NCI-H82 treated with DMSO at 0.1 percent for 48 hours (cell line): ENCODE measurements around the gene ZC3H8.
"Not testable (repeated sequence)": the region's sequence is repeated elsewhere in the genome, so short reads cannot be mapped to it uniquely, and the experiment has no call there.

Source experiments
- DNase-seq: peaks from one replicate; lab custom pipeline; 2025; ENCODE audit not compliant: unreplicated experiment; lab: John Stamatoyannopoulos, UW

The ZC3H8 gene

DNA sequence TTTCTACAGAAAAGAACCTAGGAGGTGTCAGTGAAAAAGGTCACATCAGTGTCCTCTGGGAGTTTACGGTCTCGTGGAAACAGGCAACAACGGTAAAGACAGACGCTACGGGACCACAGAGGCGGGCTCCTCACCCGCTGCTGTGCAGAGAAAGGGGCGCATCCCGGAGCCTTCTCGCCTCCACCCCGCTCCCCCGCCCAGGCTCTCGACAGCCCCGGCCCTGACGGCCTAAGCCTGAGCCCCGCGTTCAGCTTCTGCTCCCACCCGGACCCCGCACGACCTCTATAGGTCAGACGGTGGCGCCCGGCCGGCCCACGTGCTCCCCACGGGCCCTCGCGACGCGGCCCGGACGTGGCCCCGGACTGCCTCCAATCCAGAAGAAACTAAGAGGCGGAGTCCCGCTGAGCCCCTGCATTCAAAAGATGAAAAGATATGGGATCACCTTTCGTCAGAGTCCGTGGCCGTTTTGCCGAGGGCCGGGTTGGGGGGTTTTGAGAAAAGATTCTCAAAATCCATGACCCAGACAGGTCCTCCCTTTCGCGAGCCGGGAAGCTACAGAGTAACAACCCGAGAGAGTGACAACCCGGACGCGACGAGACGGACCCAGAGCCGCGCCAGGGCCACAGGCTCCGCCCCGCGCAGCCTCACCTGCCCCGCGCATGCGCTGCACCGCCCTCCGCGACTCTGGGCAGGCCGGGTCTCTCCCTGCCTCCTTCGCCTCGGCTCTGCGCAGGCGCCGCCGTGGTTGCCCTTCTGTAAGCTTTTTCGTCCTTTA is at the start of gene ZC3H8:
Gene ZC3H8, minus strand, starts transcription at position 577 of the 775 bp plus-strand sequence. Its CDS starts 61 bp downstream, at position 516.
- DNase-seq = peak; percentile 80

DNA sequence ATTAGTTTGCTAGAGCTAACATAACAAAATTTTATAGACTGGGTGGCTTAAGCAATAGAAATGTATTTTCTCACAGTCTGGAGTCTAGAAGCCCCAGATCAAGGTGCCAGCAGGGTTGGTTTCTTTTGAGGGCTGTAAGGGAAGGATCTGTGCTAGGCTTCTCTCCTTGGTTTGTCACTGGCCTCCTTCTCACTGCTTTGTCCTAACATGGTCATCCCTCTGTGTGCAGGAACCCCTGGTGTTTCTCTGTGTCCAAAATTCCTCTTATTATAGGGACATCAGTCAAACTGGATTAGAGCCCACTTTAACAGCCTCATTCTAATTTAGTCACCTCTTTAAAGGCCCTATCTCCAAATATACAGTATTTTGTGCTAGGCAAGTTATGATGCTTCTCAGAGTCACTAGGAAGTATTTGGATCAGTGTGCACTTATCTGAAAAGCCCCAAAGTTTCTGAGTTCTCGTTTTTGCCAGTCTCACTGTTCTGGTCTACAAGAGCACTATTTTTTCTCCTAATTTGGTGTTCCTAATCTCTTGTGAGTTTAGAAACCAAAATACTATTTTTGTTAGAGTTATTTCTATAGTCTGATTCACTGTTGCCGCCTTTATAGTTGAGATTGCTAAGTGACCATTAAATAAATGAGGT is 49.6 kb upstream of the ZC3H8 start:
- DNase-seq = no peak

- no peak for DNase-seq
Measured at GRCh38 chr2:112301973-112302372, 47.1 kb upstream of the ZC3H8 start.

GRCh38 chr2:112301171-112301584 is 46.3 kb upstream of the ZC3H8 start:
- DNase-seq = no peak

GRCh38 chr2:112296407-112296806 is 41.6 kb upstream of the ZC3H8 start:
- DNase-seq = no peak

DNA sequence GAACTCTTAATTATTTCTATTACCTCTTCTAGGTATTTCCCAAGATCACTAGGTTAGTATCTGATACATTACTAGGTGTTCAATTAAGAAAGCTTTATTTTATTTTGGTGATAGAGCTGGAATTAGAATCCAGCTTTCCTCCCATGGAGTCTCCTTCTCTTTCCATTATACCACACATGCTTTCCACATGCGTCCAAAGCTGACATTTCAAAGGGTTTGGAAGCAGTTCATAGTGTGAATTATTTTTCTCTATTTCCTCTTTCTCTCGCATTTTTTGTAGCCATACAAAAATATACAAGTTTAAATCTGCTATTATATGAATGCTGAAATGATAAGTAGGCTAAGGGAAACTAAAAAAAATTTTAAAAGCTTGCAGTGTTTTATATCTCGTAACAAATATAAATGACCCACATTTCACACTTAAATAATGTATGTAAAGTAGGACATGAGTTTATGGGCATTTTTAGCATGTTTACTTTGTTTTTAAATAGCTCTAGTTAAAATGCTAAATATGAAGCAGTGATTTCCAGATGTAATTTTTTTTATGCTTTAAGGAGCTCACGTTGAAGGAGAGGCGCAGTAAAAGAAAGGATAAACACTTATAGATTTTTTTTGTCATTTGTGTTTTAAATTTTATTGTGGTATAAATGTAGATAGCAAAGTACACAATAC is 40.7 kb upstream of the ZC3H8 start:
- no peak for DNase-seq

- DNase-seq = no peak
Measured at GRCh38 chr2:112293636-112294401, 39.0 kb upstream of the ZC3H8 start.

DNA sequence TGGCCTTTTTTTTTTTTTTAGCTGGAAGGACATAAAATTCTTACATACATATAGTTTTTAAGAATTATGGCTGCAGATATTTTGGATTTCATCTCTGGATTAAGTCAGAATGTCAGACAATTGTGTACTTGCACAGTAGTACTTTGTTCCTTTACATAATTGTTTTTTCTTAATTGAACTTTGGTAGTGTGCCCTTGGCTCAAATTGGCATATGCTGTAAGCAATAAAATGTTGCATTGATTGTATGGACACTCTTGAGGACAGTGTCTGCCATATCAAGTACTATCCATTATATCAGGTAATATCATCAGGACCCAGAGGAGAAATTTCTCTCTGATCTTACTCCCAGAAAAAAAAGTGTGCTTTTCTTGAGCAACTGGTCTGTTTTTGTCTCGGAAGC is 35.8 kb upstream of the ZC3H8 start:
- no peak for DNase-seq

DNA sequence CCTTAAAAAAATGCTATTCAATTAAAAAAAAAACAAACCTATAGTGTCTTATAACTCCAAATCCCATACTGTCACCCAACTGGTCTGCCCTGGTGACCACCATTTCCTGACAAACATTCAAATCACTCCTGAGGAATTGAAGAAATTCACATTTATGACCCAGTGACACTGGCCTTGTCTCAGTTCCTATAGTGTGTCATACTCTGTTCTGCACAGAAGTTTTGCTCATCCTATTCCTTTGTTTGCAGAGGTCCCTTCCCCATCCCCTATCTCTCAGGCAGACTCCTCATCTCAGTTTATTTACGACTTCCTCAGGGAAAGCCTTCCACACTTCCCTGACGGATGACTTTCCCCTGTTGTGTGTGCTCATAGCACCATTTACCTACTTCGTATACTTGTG is 35.2 kb upstream of the ZC3H8 start:
- no peak for DNase-seq

DNA sequence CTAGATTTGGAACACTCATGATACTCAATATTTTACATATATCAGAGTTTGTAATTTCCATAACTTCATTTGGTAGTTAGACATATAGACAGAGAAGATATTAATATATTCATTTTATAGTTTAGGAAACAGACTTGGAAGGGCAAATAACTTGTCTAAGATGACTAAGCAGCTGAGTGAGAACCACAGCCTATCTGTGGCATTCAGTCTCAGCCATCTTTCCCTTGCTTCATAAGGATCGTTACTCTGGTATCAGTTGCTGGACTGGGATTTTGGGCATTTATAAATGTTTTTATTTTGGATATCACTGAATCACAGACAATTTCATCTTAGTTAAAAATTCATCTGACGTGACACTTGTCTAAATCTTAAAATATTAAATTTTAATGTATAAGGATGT is 28.7 kb upstream of the ZC3H8 start:
- DNase-seq = not testable (repeated sequence)

DNA sequence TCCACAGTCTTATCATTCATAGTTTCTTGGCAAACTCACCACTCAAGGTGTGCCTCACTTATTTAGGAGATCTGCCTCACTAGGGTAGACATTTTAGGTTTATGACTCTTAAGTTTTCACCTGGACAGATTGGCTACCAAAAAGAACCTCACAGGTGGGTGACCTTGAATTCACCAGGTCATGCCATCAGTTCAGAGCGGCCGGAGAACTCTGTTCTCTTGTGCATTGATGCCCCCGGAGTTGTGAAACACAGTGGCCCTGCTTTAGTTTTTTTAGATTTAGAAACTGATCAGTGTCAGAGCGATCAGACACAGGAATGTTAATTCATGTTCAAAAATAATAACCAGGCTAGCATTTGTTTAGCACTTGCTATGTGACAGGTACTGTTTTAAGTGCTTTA is 27.2 kb upstream of the ZC3H8 start:
- DNase-seq = not testable (repeated sequence)

- DNase-seq = no peak
Measured at GRCh38 chr2:112277596-112278220, 22.9 kb upstream of the ZC3H8 start.

GRCh38 chr2:112276954-112277353 is 22.1 kb upstream of the ZC3H8 start:
- no peak for DNase-seq

DNA sequence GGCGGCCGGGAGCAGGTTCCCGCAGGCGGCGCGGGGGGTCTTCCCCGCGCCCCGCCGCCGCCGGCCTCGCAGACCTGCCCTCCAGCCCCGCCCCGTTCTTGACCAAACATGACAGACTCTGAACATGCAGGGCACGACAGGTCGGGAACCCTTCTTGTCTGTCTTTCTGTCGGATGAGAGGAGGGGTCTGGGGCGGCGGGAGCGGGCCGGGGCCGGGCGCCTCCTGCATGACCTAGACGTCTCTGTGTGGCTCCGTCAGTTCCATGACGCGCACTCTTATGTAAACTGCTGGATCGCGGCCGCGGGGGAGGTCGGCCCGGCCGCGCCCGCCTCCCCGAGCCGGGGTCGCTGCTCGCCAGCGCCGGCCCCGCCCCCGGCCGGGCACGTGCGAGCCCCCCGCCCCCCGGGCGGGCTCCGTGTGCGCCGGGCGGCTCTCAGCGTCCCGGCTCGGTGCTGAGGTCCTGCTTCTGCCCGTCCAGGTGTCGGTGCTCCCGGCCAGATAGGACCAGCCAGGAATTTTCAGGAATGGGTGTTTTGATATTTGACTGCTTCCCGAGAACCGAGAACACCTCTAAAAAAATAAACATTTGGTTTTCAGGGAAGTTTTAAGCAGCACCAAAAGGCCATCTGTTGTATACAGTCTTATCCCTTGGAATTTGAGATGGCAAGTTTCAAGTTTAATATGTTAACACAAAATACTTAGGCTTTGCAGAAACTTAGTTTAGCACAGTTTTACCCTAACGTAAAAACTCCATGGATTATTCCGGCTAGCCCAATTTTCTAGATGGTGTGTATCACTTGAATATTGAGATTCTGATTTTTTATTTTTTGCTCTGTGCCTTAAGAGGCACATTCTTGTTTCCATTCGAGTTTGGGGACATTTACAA is 21.3 kb upstream of the ZC3H8 start:
- peak; percentile 50 for DNase-seq

DNA sequence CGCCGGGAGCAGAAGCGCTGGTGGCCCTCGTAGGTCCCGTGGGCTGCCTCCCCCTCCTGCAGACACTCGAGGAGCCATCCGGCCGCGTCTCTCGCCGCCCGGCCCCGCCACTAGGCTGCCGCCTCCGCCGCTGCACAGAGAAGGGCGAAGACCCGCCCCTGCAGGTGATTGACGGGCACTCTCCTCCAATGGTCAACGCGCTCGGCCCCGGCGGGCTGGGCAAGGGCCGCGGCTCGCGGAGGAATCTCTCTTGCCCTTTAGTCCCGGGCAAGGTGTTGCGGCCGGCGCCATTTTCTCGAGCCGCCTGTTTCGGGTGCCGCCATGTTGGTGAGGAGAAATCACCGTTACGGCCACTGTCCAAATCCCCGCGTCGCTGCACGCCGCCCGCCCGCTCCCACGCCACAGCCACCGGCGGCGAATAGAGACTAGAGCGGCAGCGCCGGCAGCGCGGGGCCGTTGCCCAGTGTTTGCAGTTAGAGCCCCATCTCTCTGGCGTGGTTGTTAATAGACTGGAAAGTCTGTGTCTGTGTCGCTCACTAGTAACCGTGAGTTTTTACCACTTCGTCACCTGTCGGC is 20.6 kb upstream of the ZC3H8 start, which contains the start of gene ZC3H6:
Gene ZC3H6, plus strand, starts transcription at position 287 of the 576 bp plus-strand sequence. CDS start 398 bp downstream, outside the sequence.
- peak; percentile 86 for DNase-seq

DNA sequence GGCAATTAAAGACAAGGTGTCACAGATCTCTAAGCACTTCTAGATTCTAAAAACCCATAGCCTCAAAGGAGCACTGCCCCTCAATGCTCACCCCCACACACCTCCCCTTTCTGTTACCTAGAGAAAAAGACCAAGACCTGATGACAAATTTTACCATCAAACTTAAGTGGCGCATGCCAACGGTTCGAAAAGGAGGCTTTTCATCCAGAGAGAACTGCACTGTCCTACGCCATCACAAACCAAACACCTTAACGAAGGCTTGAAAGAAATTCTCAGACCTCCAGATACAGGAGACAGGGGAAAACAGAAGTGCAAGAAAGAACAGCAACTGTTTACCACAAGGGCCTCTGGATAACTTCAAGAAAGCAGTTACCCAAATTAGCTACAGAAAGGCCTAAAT is 18.5 kb upstream of the ZC3H8 start:
- DNase-seq = no peak

DNA sequence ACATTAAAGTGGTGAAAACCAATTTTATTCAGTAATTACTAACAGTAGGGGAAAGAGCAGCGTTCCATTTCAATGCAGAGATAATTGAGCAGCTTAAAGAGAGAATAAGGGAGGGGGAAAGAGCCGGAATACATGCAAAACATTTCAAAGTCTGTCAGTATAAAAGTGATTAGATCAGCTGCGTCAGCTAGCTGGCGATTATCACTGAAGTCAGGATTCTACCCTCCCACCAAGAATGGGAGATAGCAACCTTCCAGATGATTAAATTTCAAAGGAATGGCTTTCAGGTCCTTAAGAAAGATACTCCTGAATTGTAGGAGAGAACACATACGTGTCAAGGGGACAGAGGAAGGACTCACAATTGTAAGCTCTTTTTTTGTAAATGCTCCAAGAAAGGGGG is 17.8 kb upstream of the ZC3H8 start:
- no peak for DNase-seq

DNA sequence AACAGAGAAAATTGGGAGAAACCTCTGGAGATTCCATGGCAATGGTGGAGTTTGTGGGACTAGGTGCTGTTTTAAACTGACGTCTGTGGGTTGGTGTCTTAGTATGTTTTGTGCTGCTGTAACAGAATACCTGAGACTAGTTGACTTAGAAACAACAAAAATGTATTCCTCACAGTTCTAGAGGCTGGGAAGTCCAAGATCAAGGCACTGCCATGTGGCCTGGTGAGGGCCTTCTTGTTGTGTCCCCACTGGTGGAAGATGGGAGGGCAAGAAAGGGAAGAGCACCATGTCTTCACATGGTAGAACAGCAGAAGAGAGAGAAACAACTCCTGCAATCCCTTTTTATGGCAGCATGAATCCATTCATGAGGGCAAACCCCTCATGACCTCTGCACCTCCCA is 13.7 kb upstream of the ZC3H8 start:
- DNase-seq = no peak

DNA sequence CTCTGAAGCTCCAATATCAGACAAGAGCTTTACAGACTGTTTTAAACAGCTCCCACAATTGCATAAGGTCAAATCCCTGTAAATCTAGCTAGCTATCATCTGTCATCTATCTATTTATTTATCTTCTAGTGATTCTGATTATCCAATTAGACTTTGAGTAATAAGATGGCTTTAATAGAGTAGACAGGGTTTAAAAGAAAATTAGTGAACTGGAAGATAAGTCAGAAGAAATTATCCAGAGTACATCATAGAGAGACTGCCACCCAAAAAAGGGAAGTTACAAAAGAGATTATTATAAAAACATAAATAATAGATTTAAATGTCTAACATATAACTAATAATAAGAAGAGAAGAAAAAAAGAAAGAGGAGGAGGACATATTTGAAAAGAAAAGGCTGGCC is 8.0 kb upstream of the ZC3H8 start:
- DNase-seq = no peak

- DNase-seq = no peak
Measured at GRCh38 chr2:112260295-112260625, 5.4 kb upstream of the ZC3H8 start.
